Fibroblast of lung (primary cell): ENCODE measurements around the gene FKBP3. TPM values are rescaled to one million over a fixed set of nuclear protein-coding genes. Genes with fewer than 3 reads are reported as not detected.
A peak's percentile ranks its signal among the peaks of the same experiment; 100 is the strongest.

Experiments
- DNase-seq, 2 donors: peaks; one replicate each; pipeline versions ENCODE4 v3.0.0 to v3.0.0-alpha.2; 2010; ENCODE audit warnings: low read depth in 2 of 2
- H2AFZ ChIP-seq: 2 replicates; pipeline ENCODE4 v1.5.1; 2012; ENCODE audit warnings: low read length, control low read depth, inconsistent platforms
- H3K27ac ChIP-seq: 2 replicates; pipeline ENCODE4 v1.5.1; 2011; ENCODE audit warnings: low read length, control low read depth; ENCODE audit not compliant: insufficient read depth
- H3K27me3 ChIP-seq: 2 replicates; pipeline ENCODE4 v1.5.1; 2011; ENCODE audit warnings: mild to moderate bottlenecking, low read length; ENCODE audit not compliant: control insufficient read depth, insufficient read depth
- H3K36me3 ChIP-seq: 2 replicates; pipeline ENCODE4 v1.5.1; 2011; ENCODE audit warnings: low read length; ENCODE audit not compliant: control insufficient read depth, insufficient read depth
- H3K4me1 ChIP-seq: 2 replicates; pipeline ENCODE4 v1.5.1; 2011; ENCODE audit warnings: low read length; ENCODE audit not compliant: control insufficient read depth, insufficient read depth; ENCODE audit errors: extremely low read depth
- H3K4me2 ChIP-seq: 2 replicates; pipeline ENCODE4 v1.5.1; 2011; ENCODE audit warnings: low read length, control low read depth; ENCODE audit not compliant: insufficient read depth; ENCODE audit errors: extremely low read depth
- H3K4me3 ChIP-seq, 4 experiments: fragments of 200-600 bp in 1 of 4; sonication (generic) in 1 of 4; replicated peaks in 1 of 4; 2 replicates each; pipeline ENCODE4 v1.5.1; 2011 to 2016; ENCODE audit warnings: low read length in 4 of 4, low read depth in 3 of 4, mild to moderate bottlenecking in 3 of 4, control low read depth in 2 of 4, inconsistent platforms in 1 of 4, mixed read lengths in 1 of 4; ENCODE audit not compliant: insufficient read depth in 1 of 4; ENCODE audit errors: control extremely low read depth in 1 of 4
- H3K79me2 ChIP-seq: 2 replicates; pipeline ENCODE4 v1.5.1; 2012; ENCODE audit warnings: mild to moderate bottlenecking, low read length, inconsistent platforms; ENCODE audit not compliant: control insufficient read depth, insufficient read depth
- H3K9ac ChIP-seq: 2 replicates; pipeline ENCODE4 v1.5.1; 2011; ENCODE audit warnings: mild to moderate bottlenecking, low read length, control low read depth; ENCODE audit not compliant: insufficient read depth
- H3K9me3 ChIP-seq: 2 replicates; pipeline ENCODE4 v1.5.1; 2012; ENCODE audit warnings: low read depth, low read length; ENCODE audit not compliant: control insufficient read depth, insufficient read depth
- H4K20me1 ChIP-seq: 2 replicates; pipeline ENCODE4 v1.5.1; 2011; ENCODE audit warnings: low read length; ENCODE audit not compliant: control insufficient read depth, insufficient read depth; ENCODE audit errors: extremely low read depth
- EZH2 ChIP-seq: IDR thresholded peaks from 2 replicates; pipeline ENCODE4 v1.5.1; 2012; ENCODE audit warnings: low read length, control low read depth, mild to moderate bottlenecking; ENCODE audit errors: missing control alignments
- polyA plus RNA-seq, 2 donors: library from polyadenylated mRNA; depleted of rRNA in 1 of 2; stranded (reverse) in 1 of 2; unstranded in 1 of 2; fragments of >200 nt; gene quantifications; 2 replicates each; pipeline ENCODE4 v1.2.1, GENCODE V29; 2011 to 2012; ENCODE audit warnings: missing spikeins in 1 of 2
- total RNA-seq: library from RNA; depleted of rRNA; stranded (reverse); fragments of >200 nt; gene quantifications from 2 replicates; pipeline ENCODE4 v1.2.1, GENCODE V29; 2014
- TF ChIP-seq, protein P1 (sequence below), 2 donors: IDR thresholded peaks in 1 of 2; conservative IDR thresholded peaks in 1 of 2; 1 replicate in 1 of 2; 2 replicates in 1 of 2; pipeline ENCODE4 v1.5.1; 2011 to 2012; ENCODE audit warnings: low read length in 2 of 2, control low read depth in 1 of 2, inconsistent platforms in 1 of 2, low read depth in 1 of 2, mild to moderate bottlenecking in 1 of 2

FKBP3 gene
- total and polyA plus RNA-seq, 2 donors (not counting 1 experiment from before 2014, with no cell fraction given): 29.1 to 101 TPM

DNA sequence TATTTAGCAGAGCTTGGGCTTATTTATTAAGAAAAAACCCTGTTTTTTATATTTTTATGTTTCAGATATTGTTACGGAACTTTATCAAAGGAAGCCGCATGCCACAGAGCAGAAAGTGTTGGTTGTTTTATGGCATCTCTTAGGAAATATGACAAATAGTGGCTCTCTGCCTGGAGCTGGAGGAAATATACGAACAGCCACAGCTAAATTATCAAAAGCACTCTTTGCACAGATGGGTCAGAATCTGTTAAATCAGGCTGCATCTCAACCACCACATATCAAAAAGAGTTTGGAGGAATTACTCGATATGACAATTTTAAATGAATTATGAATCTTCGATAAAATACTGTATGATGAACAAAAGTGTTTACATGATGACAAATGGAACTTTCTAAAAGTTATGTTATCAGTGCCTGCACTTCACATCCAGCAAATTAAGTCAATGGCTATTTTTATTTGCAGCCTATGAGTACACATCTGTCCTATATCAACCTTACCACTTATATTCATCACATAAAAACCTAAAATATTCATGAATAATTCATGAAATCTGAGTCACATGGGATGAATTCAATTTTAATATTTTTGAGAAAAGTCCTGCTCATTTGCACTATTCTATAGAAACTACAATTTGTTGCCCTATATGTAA lies 60.9 kb downstream of the FKBP3 start:
- Histone ChIP-seq H3K4me1 (no peaks in the 10 kb centered on the region), H4K20me1 (no peaks in the 10 kb centered on the region), H3K27ac (no peak overlapping the region), H3K9me3 (no peaks in the 10 kb centered on the region), H3K36me3 (no peaks in the 10 kb centered on the region), H3K9ac (no peak overlapping the region), H2AFZ (no peak overlapping the region), H3K27me3 (no peaks in the 10 kb centered on the region), H3K4me2 (no peak overlapping the region), H3K79me2 (no peaks in the 10 kb centered on the region), H3K4me3 (no peak overlapping the region)
- DNase-seq: no peak
- no peak for TF ChIP-seq EZH2
- TF ChIP-seq, protein P1, sequence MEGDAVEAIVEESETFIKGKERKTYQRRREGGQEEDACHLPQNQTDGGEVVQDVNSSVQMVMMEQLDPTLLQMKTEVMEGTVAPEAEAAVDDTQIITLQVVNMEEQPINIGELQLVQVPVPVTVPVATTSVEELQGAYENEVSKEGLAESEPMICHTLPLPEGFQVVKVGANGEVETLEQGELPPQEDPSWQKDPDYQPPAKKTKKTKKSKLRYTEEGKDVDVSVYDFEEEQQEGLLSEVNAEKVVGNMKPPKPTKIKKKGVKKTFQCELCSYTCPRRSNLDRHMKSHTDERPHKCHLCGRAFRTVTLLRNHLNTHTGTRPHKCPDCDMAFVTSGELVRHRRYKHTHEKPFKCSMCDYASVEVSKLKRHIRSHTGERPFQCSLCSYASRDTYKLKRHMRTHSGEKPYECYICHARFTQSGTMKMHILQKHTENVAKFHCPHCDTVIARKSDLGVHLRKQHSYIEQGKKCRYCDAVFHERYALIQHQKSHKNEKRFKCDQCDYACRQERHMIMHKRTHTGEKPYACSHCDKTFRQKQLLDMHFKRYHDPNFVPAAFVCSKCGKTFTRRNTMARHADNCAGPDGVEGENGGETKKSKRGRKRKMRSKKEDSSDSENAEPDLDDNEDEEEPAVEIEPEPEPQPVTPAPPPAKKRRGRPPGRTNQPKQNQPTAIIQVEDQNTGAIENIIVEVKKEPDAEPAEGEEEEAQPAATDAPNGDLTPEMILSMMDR (conservative IDR thresholded peaks at IDR 0.05 in 1 of 2, IDR thresholded peaks at IDR 0.05 in 1 of 2; ENCODE audit: low read depth in 1 of 2, low read length in 2 of 2): no peak

DNA sequence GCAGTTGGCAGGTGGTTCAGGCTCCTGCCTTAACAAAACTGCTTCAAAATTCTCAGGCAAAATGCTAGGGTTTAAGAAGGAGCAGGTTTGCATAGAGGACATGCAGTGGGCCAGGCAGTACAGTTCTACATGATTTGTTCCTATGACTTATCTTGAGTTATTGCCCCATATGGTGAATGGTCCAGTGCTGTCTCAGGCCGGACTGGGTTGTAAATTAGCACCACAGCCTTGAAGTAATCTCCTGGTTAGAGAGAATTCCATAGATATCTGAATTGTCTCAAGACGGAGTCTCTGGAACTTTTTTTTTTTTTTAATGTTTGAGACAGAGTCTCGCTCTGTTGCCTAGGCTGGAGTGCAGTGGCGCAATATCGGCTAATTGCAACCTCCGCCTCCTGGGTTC lies 62.2 kb downstream of the FKBP3 start:
- Histone ChIP-seq H3K4me3 (no peak overlapping the region), H3K79me2 (no peaks in the 10 kb centered on the region), H4K20me1 (no peaks in the 10 kb centered on the region), H3K27me3 (no peaks in the 10 kb centered on the region), H3K4me2 (no peak overlapping the region), H3K9me3 (no peaks in the 10 kb centered on the region), H2AFZ (no peak overlapping the region), H3K27ac (no peak overlapping the region), H3K9ac (no peak overlapping the region), H3K4me1 (no peaks in the 10 kb centered on the region), H3K36me3 (no peaks in the 10 kb centered on the region)
- DNase-seq: no peak
- TF ChIP-seq EZH2: no peak
- TF ChIP-seq, protein P1 (conservative IDR thresholded peaks at IDR 0.05 in 1 of 2, IDR thresholded peaks at IDR 0.05 in 1 of 2; ENCODE audit: low read depth in 1 of 2, low read length in 2 of 2): no peak

DNA sequence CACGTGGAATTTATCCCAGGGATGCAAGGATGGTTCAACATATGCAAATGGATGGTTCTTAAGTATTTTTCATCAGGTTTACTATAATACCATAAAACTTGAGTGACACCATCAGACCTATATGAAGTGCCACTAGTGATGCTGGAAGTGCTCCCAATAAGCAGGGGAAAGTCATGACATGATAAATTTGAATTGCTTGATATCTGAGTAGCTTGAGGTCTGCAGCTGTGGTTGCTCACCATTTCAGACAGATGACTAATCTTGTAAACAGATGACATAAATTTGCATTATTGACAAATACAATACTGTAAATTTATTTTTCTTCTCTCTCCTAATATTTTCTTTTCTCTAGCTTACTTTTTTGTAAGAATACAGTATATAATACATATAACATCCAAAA lies 64.1 kb downstream of the FKBP3 start:
- Histone ChIP-seq H3K4me2 (no peak overlapping the region), H3K9me3 (no peaks in the 10 kb centered on the region), H3K4me1 (no peaks in the 10 kb centered on the region), H3K79me2 (no peaks in the 10 kb centered on the region), H3K4me3 (no peak overlapping the region), H2AFZ (no peak overlapping the region), H4K20me1 (no peaks in the 10 kb centered on the region), H3K27ac (no peak overlapping the region), H3K9ac (no peak overlapping the region), H3K27me3 (no peaks in the 10 kb centered on the region), H3K36me3 (no peaks in the 10 kb centered on the region)
- peak in 1 of 2 donors; percentile 13 for DNase-seq
- TF ChIP-seq, protein P1 (conservative IDR thresholded peaks at IDR 0.05 in 1 of 2, IDR thresholded peaks at IDR 0.05 in 1 of 2; ENCODE audit: low read depth in 1 of 2, low read length in 2 of 2): no peak
- no peak for TF ChIP-seq EZH2
